HepG2 (cell line): ENCODE results near the gene HOXB2. TPM values are rescaled to one million over a fixed set of nuclear protein-coding genes. Genes with fewer than 3 reads are reported as not detected.
A peak's percentile ranks its signal among the peaks of the same experiment; 100 is the strongest.

Experiments used
- ATAC-seq: fragments of 200-7000 bp; cut with Tn5 transposase; 3 replicates; pipeline ENCODE4 v1.9.1; 2020; ENCODE audit warnings: mild to moderate bottlenecking, moderate library complexity
- BruUV-seq: library from RNA; stranded (reverse); fragments of 400-500 nt; replicated peaks from 2 replicates; lab custom pipeline; 2021; lab: Mats Ljungman, UMichigan
- CTCF ChIA-PET: fragments of 300-600 bp; formaldehyde crosslinking; extraction: SDS; loops from one replicate; lab custom pipeline; 2021; ENCODE audit warnings: low total read pairs, inconsistent platforms, low intra/inter-chr PET ratio; lab: Yijun Ruan, JAX
- POLR2A ChIA-PET: fragments of 350-600 bp; sonication (Branson Sonifier 250); formaldehyde crosslinking; loops from one replicate; lab custom pipeline; 2020; ENCODE audit warnings: antibody characterized with exemption, inconsistent platforms; lab: Yijun Ruan, JAX
- DNase-seq: peaks from one replicate; pipeline ENCODE4 v3.0.0-alpha.2; 2015; ENCODE audit warnings: low spot score
- FAIRE-seq: peaks from 3 replicates; lab custom pipeline; 2011; peaks lifted over from hg19 to GRCh38; lab: Jason Lieb, UNC
- H2AFZ ChIP-seq: one replicate; pipeline ENCODE4 v1.6.1; 2011; ENCODE audit warnings: low read length, inconsistent platforms
- H3K27ac ChIP-seq: fragments of 300-600 bp; 3 replicates; pipeline ENCODE4 v1.8.0; 2011; ENCODE audit warnings: mixed run types, mild to moderate bottlenecking, mixed read lengths, low read length, inconsistent platforms; ENCODE audit not compliant: insufficient read depth; ENCODE audit errors: extremely low read length
- H3K27me3 ChIP-seq, 2 experiments: fragments of 200-600 bp in 1 of 2; 2 replicates in 1 of 2; 3 replicates in 1 of 2; pipeline versions ENCODE4 v1.6.0 to v1.8.0; 2011; ENCODE audit warnings: low read length in 2 of 2, mild to moderate bottlenecking in 2 of 2, moderate library complexity in 2 of 2, inconsistent platforms in 1 of 2; ENCODE audit not compliant: insufficient read depth in 2 of 2, control insufficient read depth in 1 of 2
- H3K36me3 ChIP-seq, 2 experiments: fragments of 200-600 bp in 1 of 2; replicated peaks in 1 of 2; 2 replicates in 1 of 2; 3 replicates in 1 of 2; pipeline versions ENCODE4 v1.5.1 to v1.8.0; 2011; ENCODE audit warnings: low read length in 2 of 2, inconsistent platforms in 1 of 2; ENCODE audit not compliant: insufficient read depth in 2 of 2, control insufficient read depth in 1 of 2
- H3K4me1 ChIP-seq: 2 replicates; pipeline ENCODE4 v1.5.1; 2012; ENCODE audit warnings: low read length, inconsistent platforms; ENCODE audit not compliant: insufficient read depth
- H3K4me2 ChIP-seq: 2 replicates; pipeline ENCODE4 v1.6.0; 2011; ENCODE audit warnings: low read depth, low read length, inconsistent platforms
- H3K4me3 ChIP-seq, 3 experiments: fragments of 200-600 bp in 1 of 3; sonication (generic), shearing (Covaris generic) in 1 of 3; replicated peaks in 1 of 3; 2 replicates each; pipeline ENCODE4 v1.5.1; 2011 to 2016; ENCODE audit warnings: low read length in 3 of 3, inconsistent platforms in 2 of 3, low read depth in 2 of 3, mild to moderate bottlenecking in 2 of 3, control low read depth in 1 of 3, mixed read lengths in 1 of 3; ENCODE audit not compliant: insufficient read depth in 1 of 3
- H3K79me2 ChIP-seq: one replicate; pipeline ENCODE4 v1.6.1; 2011; ENCODE audit warnings: low read length, inconsistent platforms; ENCODE audit not compliant: insufficient read depth
- H3K9ac ChIP-seq: 2 replicates; pipeline ENCODE4 v1.6.0; 2011; ENCODE audit warnings: mild to moderate bottlenecking, low read depth, low read length, inconsistent platforms; ENCODE audit not compliant: insufficient read depth
- H3K9me3 ChIP-seq: 2 replicates; pipeline ENCODE4 v1.5.1; 2012; ENCODE audit warnings: mild to moderate bottlenecking, low read length
- H4K20me1 ChIP-seq: 2 replicates; pipeline ENCODE4 v1.6.0; 2011; ENCODE audit warnings: inconsistent platforms, mild to moderate bottlenecking, low read length, moderate library complexity; ENCODE audit not compliant: insufficient read depth
- CCDC6 ChIP-seq: sonication (generic); formaldehyde crosslinking; IDR thresholded peaks from 2 replicates; pipeline ENCODE4 v1.8.1; 2022; ENCODE audit warnings: mild to moderate bottlenecking, missing genetic modification reagents, moderate library complexity
- DPF2 ChIP-seq: sonication (generic); formaldehyde crosslinking; IDR thresholded peaks from 2 replicates; pipeline ENCODE4 v1.4.0; 2020; ENCODE audit warnings: mild to moderate bottlenecking, low read depth, missing genetic modification reagents, borderline replicate concordance
- EZH2 ChIP-seq: conservative IDR thresholded peaks from 2 replicates; pipeline ENCODE4 v1.6.1; 2012; ENCODE audit warnings: mild to moderate bottlenecking, low read depth, low read length, moderate library complexity
- HDAC1 ChIP-seq: sonication (generic); formaldehyde crosslinking; IDR thresholded peaks from 2 replicates; pipeline ENCODE4 v1.5.1; 2020; ENCODE audit warnings: mild to moderate bottlenecking, missing genetic modification reagents
- HOXD1 ChIP-seq: sonication (generic); formaldehyde crosslinking; IDR thresholded peaks from 2 replicates; pipeline ENCODE4 v1.5.0; 2020; ENCODE audit warnings: missing genetic modification reagents
- MED1 ChIP-seq: sonication (generic); formaldehyde crosslinking; IDR thresholded peaks from 2 replicates; pipeline ENCODE4 v1.4.0; 2020; ENCODE audit warnings: missing genetic modification reagents
- TCF12 ChIP-seq, 2 experiments: fragments of 450-650 bp in 1 of 2; sonication (generic) in 1 of 2; formaldehyde crosslinking in 1 of 2; IDR thresholded peaks; 2 replicates each; pipeline versions ENCODE4 v1.6.1 to v1.8.0; 2017 to 2022; ENCODE audit warnings: antibody characterized with exemption in 1 of 2, mild to moderate bottlenecking in 1 of 2, missing genetic modification reagents in 1 of 2, moderate library complexity in 1 of 2
- ZBTB42 ChIP-seq: sonication (generic); formaldehyde crosslinking; IDR thresholded peaks from 2 replicates; pipeline ENCODE4 v1.5.0; 2020; ENCODE audit warnings: mild to moderate bottlenecking, missing genetic modification reagents
- ZNF292 ChIP-seq: sonication (generic); formaldehyde crosslinking; IDR thresholded peaks from 2 replicates; pipeline ENCODE4 v1.8.1; 2022; ENCODE audit warnings: mild to moderate bottlenecking, low read depth, missing genetic modification reagents, borderline replicate concordance
- ZNF577 ChIP-seq: sonication (generic); formaldehyde crosslinking; IDR thresholded peaks from 2 replicates; pipeline ENCODE4 v1.4.0; 2020; ENCODE audit warnings: mild to moderate bottlenecking, low read depth, missing genetic modification reagents, borderline replicate concordance
- WGBS: methylation state at CpG from one replicate; pipeline ENCODE4 v1.1.6; 2017; ENCODE audit warnings: low lambda C conversion rate; 5-methylcytosine and 5-hydroxymethylcytosine counted together
- in situ Hi-C: cut with HindIII; loops from 2 replicates; pipeline ENCODE4 v1.10.0; 2017; ENCODE audit warnings: low pct_unique_long_range_greater_than_20kb; ENCODE audit not compliant: extremely low pct_ligation_motif_present
- intact Hi-C: fragments of 100-400 bp; cut with micrococcal nuclease; formaldehyde crosslinking; loops from one replicate; pipeline ENCODE4 v1.10.0; 2022; ENCODE audit not compliant: unreplicated experiment
- polyA plus RNA-seq, 8 experiments: library from polyadenylated mRNA; depleted of rRNA in 3 of 8; stranded (reverse) in 7 of 8; unstranded in 1 of 8; fragments of >200 nt; fragmentation: Illumina TruSeq in 4 of 8; extraction: Trizol in 4 of 8; gene quantifications; 2 replicates each; pipeline versions ENCODE4 v1.2.1 to v1.2.3, GENCODE V29; 2011 to 2016; ENCODE audit warnings: low read depth in 4 of 8, missing spikeins in 1 of 8, mixed read lengths in 1 of 8; ENCODE audit not compliant: insufficient read depth in 1 of 8
- total RNA-seq, 5 experiments: library from RNA; depleted of rRNA; stranded (reverse); fragments of >200 nt; fragmentation: Illumina TruSeq; extraction: Trizol; gene quantifications; 2 replicates each; pipeline ENCODE4 v1.2.3, GENCODE V29; 2016; ENCODE audit warnings: low read depth in 1 of 5
- TF ChIP-seq, protein P1 (sequence below): sonication (generic); formaldehyde crosslinking; IDR thresholded peaks from 2 replicates; pipeline ENCODE4 v1.4.0; 2020; ENCODE audit warnings: missing genetic modification reagents, mild to moderate bottlenecking, borderline replicate concordance
- TF ChIP-seq, protein P2 (sequence below): sonication (generic); formaldehyde crosslinking; IDR thresholded peaks from 2 replicates; pipeline ENCODE4 v1.5.1; 2020; ENCODE audit warnings: missing genetic modification reagents, mild to moderate bottlenecking, borderline replicate concordance

HOXB2 gene
- total and polyA plus RNA-seq, 2 of the 13 experiments (the other 11 are each of a cell fraction or from before 2014, with no cell fraction given), result not detected

DNA sequence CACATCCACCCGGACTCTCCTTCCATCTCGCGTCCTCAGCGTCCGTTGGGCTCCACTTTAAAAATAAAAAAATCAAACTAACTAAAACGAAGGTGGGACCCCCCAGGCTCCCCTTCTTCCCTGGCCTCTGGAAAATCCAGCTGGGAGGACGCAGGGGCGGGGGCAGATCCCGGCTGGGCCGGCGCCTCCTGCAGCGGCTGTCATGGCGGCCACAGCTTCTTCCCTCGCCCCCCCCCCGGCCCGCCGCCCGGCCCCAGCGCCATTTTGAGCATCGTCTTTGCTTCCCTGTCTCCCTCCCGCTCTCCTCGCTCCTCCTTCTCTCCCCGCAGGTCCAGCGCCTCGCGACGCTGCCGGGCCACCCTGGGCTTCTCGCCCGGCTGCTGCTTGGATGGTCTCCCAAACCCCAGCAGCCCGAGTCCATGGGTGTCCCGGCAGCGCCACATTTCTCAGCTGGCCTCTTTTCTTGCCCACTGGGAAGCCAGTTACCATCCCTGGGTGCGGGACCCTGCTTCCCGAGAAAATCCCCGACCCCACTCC is 3.3 kb downstream of the HOXB2 start (continued):
- no peak for TF ChIP-seq HOXD1 (CRISPR knock-in tag)
- no peak for TF ChIP-seq MED1 (CRISPR knock-in tag)
- no peak for TF ChIP-seq CCDC6
- no peak for TF ChIP-seq ZNF292 (CRISPR knock-in tag)

DNA sequence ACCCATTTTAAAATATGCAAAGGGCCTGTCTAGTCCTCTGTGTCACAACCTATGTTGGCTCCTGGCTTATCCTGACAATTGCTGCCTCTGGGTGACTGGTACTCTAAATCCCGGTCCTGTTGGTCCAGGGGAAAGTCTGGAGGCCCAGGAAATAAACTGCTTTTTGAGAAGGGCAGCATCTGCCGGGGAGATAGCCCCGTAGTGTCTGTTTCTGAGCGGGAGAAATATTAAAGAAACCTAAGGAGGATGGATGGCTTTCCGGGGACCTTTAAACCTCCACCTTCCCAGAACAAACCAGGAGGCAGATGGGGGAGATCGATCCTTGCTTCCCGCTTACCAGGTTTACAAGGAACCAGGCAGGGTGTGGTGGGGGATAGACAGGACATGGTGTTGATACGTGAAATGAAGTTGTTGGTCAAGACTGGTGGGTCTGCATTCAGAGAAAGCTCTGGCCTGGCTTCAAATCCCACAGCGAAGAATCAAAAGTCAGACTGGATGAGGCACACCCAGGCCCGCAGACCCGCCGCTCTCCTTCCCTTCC is 3.8 kb downstream of the HOXB2 start:
- POLR2A ChIA-PET, result no interaction called here
- no TSS peak for BruUV-seq
- peaks cover 4 to 74% of the 10 kb centered on the region in 2 experiments for H3K27me3 ChIP-seq
- ATAC-seq (no peak), DNase-seq (no peak), FAIRE-seq (no peak)
- no peaks in the 10 kb centered on the region for H3K9me3 ChIP-seq
- H2AFZ ChIP-seq, result no peak overlapping the region
- no peaks in the 10 kb centered on the region for H3K4me1 ChIP-seq
- no peaks in the 10 kb centered on the region for H4K20me1 ChIP-seq
- in situ Hi-C loops (no loop called here), intact Hi-C loops (no loop called here)
- H3K27ac ChIP-seq, result no peak overlapping the region
- WGBS, result 46% methylated on average over 12 of the region's 12 CpGs
- H3K4me3 ChIP-seq, result no peak overlapping the region
- H3K4me2 ChIP-seq, result no peak overlapping the region
- CTCF ChIA-PET, result no interaction called here
- H3K36me3 ChIP-seq, result no peaks in the 10 kb centered on the region
- no peak overlapping the region for H3K9ac ChIP-seq
- TF ChIP-seq, protein P1, sequence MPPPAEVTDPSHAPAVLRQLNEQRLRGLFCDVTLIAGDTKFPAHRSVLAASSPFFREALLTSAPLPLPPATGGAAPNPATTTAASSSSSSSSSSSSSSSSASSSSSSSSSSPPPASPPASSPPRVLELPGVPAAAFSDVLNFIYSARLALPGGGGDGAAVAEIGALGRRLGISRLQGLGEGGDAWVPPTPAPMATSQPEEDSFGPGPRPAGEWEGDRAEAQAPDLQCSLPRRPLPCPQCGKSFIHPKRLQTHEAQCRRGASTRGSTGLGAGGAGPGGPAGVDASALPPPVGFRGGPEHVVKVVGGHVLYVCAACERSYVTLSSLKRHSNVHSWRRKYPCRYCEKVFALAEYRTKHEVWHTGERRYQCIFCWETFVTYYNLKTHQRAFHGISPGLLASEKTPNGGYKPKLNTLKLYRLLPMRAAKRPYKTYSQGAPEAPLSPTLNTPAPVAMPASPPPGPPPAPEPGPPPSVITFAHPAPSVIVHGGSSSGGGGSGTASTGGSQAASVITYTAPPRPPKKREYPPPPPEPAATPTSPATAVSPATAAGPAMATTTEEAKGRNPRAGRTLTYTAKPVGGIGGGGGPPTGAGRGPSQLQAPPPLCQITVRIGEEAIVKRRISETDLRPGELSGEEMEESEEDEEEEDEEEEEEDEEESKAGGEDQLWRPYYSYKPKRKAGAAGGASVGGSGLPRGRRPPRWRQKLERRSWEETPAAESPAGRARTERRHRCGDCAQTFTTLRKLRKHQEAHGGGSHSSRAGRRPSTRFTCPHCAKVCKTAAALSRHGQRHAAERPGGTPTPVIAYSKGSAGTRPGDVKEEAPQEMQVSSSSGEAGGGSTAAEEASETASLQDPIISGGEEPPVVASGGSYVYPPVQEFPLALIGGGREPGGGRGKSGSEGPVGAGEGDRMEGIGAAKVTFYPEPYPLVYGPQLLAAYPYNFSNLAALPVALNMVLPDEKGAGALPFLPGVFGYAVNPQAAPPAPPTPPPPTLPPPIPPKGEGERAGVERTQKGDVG (CRISPR knock-in tag), result no peak
- peak; percentile 23; the same call in 1 of the 2 replicates for TF ChIP-seq EZH2
- TF ChIP-seq, protein P2, sequence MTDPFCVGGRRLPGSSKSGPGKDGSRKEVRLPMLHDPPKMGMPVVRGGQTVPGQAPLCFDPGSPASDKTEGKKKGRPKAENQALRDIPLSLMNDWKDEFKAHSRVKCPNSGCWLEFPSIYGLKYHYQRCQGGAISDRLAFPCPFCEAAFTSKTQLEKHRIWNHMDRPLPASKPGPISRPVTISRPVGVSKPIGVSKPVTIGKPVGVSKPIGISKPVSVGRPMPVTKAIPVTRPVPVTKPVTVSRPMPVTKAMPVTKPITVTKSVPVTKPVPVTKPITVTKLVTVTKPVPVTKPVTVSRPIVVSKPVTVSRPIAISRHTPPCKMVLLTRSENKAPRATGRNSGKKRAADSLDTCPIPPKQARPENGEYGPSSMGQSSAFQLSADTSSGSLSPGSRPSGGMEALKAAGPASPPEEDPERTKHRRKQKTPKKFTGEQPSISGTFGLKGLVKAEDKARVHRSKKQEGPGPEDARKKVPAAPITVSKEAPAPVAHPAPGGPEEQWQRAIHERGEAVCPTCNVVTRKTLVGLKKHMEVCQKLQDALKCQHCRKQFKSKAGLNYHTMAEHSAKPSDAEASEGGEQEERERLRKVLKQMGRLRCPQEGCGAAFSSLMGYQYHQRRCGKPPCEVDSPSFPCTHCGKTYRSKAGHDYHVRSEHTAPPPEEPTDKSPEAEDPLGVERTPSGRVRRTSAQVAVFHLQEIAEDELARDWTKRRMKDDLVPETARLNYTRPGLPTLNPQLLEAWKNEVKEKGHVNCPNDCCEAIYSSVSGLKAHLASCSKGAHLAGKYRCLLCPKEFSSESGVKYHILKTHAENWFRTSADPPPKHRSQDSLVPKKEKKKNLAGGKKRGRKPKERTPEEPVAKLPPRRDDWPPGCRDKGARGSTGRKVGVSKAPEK (CRISPR knock-in tag), result no peak
- no peak for TF ChIP-seq ZNF577 (CRISPR knock-in tag)
- TF ChIP-seq DPF2 (CRISPR knock-in tag), result no peak
- no peak for TF ChIP-seq ZBTB42
- no peak for TF ChIP-seq HDAC1 (CRISPR knock-in tag)
- TF ChIP-seq TCF12 (IDR thresholded peaks at IDR 0.05), result no peak
- TF ChIP-seq TCF12 (CRISPR knock-in tag; IDR thresholded peaks at IDR 0.05), result no peak
- H3K79me2 ChIP-seq, result no peaks in the 10 kb centered on the region
